HepG2 (cell line): ENCODE measurements around the gene SLC23A2. TPM values are rescaled to one million over a fixed set of nuclear protein-coding genes. Genes with fewer than 3 reads are reported as not detected.

Experiments
- AHR ChIP-seq: IDR thresholded peaks from 2 replicates; pipeline ENCODE4 v1.6.1; 2018; ENCODE audit warnings: missing genetic modification reagents, missing compliant biosample characterization
- ARNT2 ChIP-seq: sonication (generic); formaldehyde crosslinking; IDR thresholded peaks from 2 replicates; pipeline ENCODE4 v1.8.0; 2022; ENCODE audit warnings: mild to moderate bottlenecking, low read depth, missing genetic modification reagents, moderate library complexity
- ATF6 ChIP-seq: sonication (generic); formaldehyde crosslinking; conservative IDR thresholded peaks from 2 replicates; pipeline ENCODE4 v1.4.0; 2020; ENCODE audit warnings: missing genetic modification reagents
- ATF7 ChIP-seq, 2 experiments: fragments of 450-650 bp in 1 of 2; sonication (generic) in 1 of 2; formaldehyde crosslinking in 1 of 2; IDR thresholded peaks; 2 replicates each; pipeline versions ENCODE4 v1.4.0 to v1.6.1; 2016 to 2020; ENCODE audit warnings: antibody characterized with exemption in 1 of 2, mild to moderate bottlenecking in 1 of 2, missing genetic modification reagents in 1 of 2
- FOXO4 ChIP-seq: sonication (generic); formaldehyde crosslinking; conservative IDR thresholded peaks from 2 replicates; pipeline ENCODE4 v1.8.1; 2023; ENCODE audit warnings: missing genetic modification reagents
- HMGA1 ChIP-seq: sonication (generic); formaldehyde crosslinking; conservative IDR thresholded peaks from 2 replicates; pipeline ENCODE4 v1.4.0; 2020; ENCODE audit warnings: missing genetic modification reagents
- PAWR ChIP-seq: sonication (generic); formaldehyde crosslinking; IDR thresholded peaks from 2 replicates; pipeline ENCODE4 v1.4.0; 2020; ENCODE audit warnings: missing genetic modification reagents, mild to moderate bottlenecking, borderline replicate concordance
- POGZ ChIP-seq: sonication (generic); formaldehyde crosslinking; IDR thresholded peaks from 2 replicates; pipeline ENCODE4 v1.4.0; 2020; ENCODE audit warnings: mild to moderate bottlenecking, missing genetic modification reagents
- SMAD3 ChIP-seq: sonication (generic); formaldehyde crosslinking; IDR thresholded peaks from 2 replicates; pipeline ENCODE4 v1.4.0; 2020; ENCODE audit warnings: missing genetic modification reagents
- TBX3 ChIP-seq: fragments of 450-650 bp; IDR thresholded peaks from 2 replicates; pipeline ENCODE4 v1.6.1; 2017; ENCODE audit warnings: antibody characterized with exemption, mild to moderate bottlenecking, inconsistent platforms, borderline replicate concordance
- WIZ ChIP-seq: sonication (generic); formaldehyde crosslinking; IDR thresholded peaks from 2 replicates; pipeline ENCODE4 v1.5.1; 2020; ENCODE audit warnings: mild to moderate bottlenecking, missing genetic modification reagents
- ZNF256 ChIP-seq: sonication (generic); formaldehyde crosslinking; conservative IDR thresholded peaks from 2 replicates; pipeline ENCODE4 v1.4.0; 2020; ENCODE audit warnings: missing genetic modification reagents
- ZNF33B ChIP-seq: sonication (generic); formaldehyde crosslinking; IDR thresholded peaks from 2 replicates; pipeline ENCODE4 v1.5.1; 2020; ENCODE audit warnings: mild to moderate bottlenecking, missing genetic modification reagents
- ZNF407 ChIP-seq: sonication (generic); formaldehyde crosslinking; IDR thresholded peaks from one replicate; pipeline ENCODE4 v1.5.1; 2020; ENCODE audit warnings: mild to moderate bottlenecking, missing genetic modification reagents; ENCODE audit errors: not compliant biosample characterization
- ZNF44 ChIP-seq: sonication (generic); formaldehyde crosslinking; IDR thresholded peaks from 2 replicates; pipeline ENCODE4 v1.5.1; 2020; ENCODE audit warnings: mild to moderate bottlenecking, missing genetic modification reagents
- ZNF761 ChIP-seq: sonication (generic); formaldehyde crosslinking; conservative IDR thresholded peaks from 2 replicates; pipeline ENCODE4 v1.4.0; 2020; ENCODE audit warnings: mild to moderate bottlenecking, missing genetic modification reagents
- ZNF788 ChIP-seq: sonication (generic); formaldehyde crosslinking; IDR thresholded peaks from 2 replicates; pipeline ENCODE4 v1.5.0; 2020; ENCODE audit warnings: mild to moderate bottlenecking, missing genetic modification reagents, borderline replicate concordance
- polyA plus RNA-seq, 8 experiments: library from polyadenylated mRNA; depleted of rRNA in 3 of 8; stranded (reverse) in 7 of 8; unstranded in 1 of 8; fragments of >200 nt; fragmentation: Illumina TruSeq in 4 of 8; extraction: Trizol in 4 of 8; gene quantifications; 2 replicates each; pipeline versions ENCODE4 v1.2.1 to v1.2.3, GENCODE V29; 2011 to 2016; ENCODE audit warnings: low read depth in 4 of 8, missing spikeins in 1 of 8, mixed read lengths in 1 of 8; ENCODE audit not compliant: insufficient read depth in 1 of 8
- total RNA-seq, 5 experiments: library from RNA; depleted of rRNA; stranded (reverse); fragments of >200 nt; fragmentation: Illumina TruSeq; extraction: Trizol; gene quantifications; 2 replicates each; pipeline ENCODE4 v1.2.3, GENCODE V29; 2016; ENCODE audit warnings: low read depth in 1 of 5

The SLC23A2 gene
- total and polyA plus RNA-seq, 2 of the 13 experiments (the other 11 are each of a cell fraction or from before 2014, with no cell fraction given), result 42.2 to 51.2 TPM

GRCh38 chr20:5001174-5002076 lies at the start of gene SLC23A2 (continued):
- TF ChIP-seq ZNF44 (CRISPR knock-in tag) (no peak), ZNF788 (CRISPR knock-in tag) (no peak), ZNF256 (CRISPR knock-in tag) (0 out of 2 replicates have a peak, but pooled peaks have one; percentile 62), ZNF407 (CRISPR knock-in tag) (peak; percentile 23), ATF7 (IDR thresholded peaks at IDR 0.05) (no peak), ATF7 (CRISPR knock-in tag; IDR thresholded peaks at IDR 0.05) (no peak), PAWR (CRISPR knock-in tag) (no peak), WIZ (CRISPR knock-in tag) (no peak), ZNF33B (CRISPR knock-in tag) (peak; percentile 61; the same call in 1 of the 2 replicates), AHR (CRISPR knock-in tag) (0 out of 2 replicates have a peak, but pooled peaks have one; percentile 33), ZNF761 (CRISPR knock-in tag) (no peak), FOXO4 (CRISPR knock-in tag) (no peak), POGZ (CRISPR knock-in tag) (peak; percentile 49), SMAD3 (CRISPR knock-in tag) (no peak), ATF6 (CRISPR knock-in tag) (0 out of 2 replicates have a peak, but pooled peaks have one; percentile 19), HMGA1 (no peak), TBX3 (no peak), ARNT2 (peak; percentile 46; the same call in 1 of the 2 replicates)
